DND-41 (cell line): ENCODE data around the gene C6orf89.

Experiments
- ATAC-seq: fragments of 200-7000 bp; cut with Tn5 transposase; 3 replicates; pipeline ENCODE4 v1.9.1; 2021; ENCODE audit warnings: low read depth; ENCODE audit not compliant: insufficient read depth
- DNase-seq: peaks from one replicate; pipeline ENCODE4 v3.0.0-alpha.2; 2020
- H2AFZ ChIP-seq: 2 replicates; pipeline ENCODE4 v1.6.0; 2012; ENCODE audit warnings: low read depth, low read length
- H3K27ac ChIP-seq: 2 replicates; pipeline ENCODE4 v1.5.1; 2012; ENCODE audit warnings: low read length, inconsistent platforms
- H3K27me3 ChIP-seq: fragments of 200-600 bp; sonication (generic); 2 replicates; pipeline ENCODE4 v1.6.0; 2012; ENCODE audit warnings: low read length, mild to moderate bottlenecking, inconsistent platforms; ENCODE audit not compliant: insufficient read depth, poor library complexity
- H3K36me3 ChIP-seq: 2 replicates; pipeline ENCODE4 v1.5.1; 2012; ENCODE audit warnings: low read length, inconsistent platforms; ENCODE audit not compliant: insufficient read depth
- H3K4me1 ChIP-seq: 2 replicates; pipeline ENCODE4 v1.5.1; 2012; ENCODE audit warnings: mild to moderate bottlenecking, low read length; ENCODE audit not compliant: insufficient read depth
- H3K4me2 ChIP-seq: 2 replicates; pipeline ENCODE4 v1.6.0; 2012; ENCODE audit warnings: mild to moderate bottlenecking, moderate library complexity, low read length, inconsistent platforms; ENCODE audit not compliant: insufficient read depth
- H3K4me3 ChIP-seq, 2 experiments: fragments of 200-600 bp in 1 of 2; shearing (Covaris generic) in 1 of 2; 2 replicates each; pipeline ENCODE4 v1.5.1; 2012 to 2016; ENCODE audit warnings: inconsistent platforms in 2 of 2, low read length in 2 of 2, mild to moderate bottlenecking in 2 of 2, low read depth in 1 of 2, moderate library complexity in 1 of 2
- H3K79me2 ChIP-seq: 2 replicates; pipeline ENCODE4 v1.6.0; 2012; ENCODE audit warnings: low read length, inconsistent platforms; ENCODE audit not compliant: insufficient read depth
- H3K9ac ChIP-seq: 2 replicates; pipeline ENCODE4 v1.6.0; 2012; ENCODE audit warnings: low read depth, mild to moderate bottlenecking, inconsistent platforms, low read length, moderate library complexity
- H3K9me3 ChIP-seq: 2 replicates; pipeline ENCODE4 v1.5.1; 2012; ENCODE audit warnings: low read length, moderate library complexity, mild to moderate bottlenecking, inconsistent platforms; ENCODE audit not compliant: insufficient read depth, severe bottlenecking
- H4K20me1 ChIP-seq: 2 replicates; pipeline ENCODE4 v1.6.0; 2012; ENCODE audit warnings: low read length; ENCODE audit not compliant: insufficient read depth
- CTCF ChIP-seq: IDR thresholded peaks from 2 replicates; pipeline ENCODE4 v1.5.1; 2012; ENCODE audit warnings: borderline replicate concordance, low read length, moderate library complexity, mild to moderate bottlenecking; ENCODE audit not compliant: poor library complexity, severe bottlenecking; ENCODE audit errors: extremely low read depth
- EZH2 ChIP-seq: IDR thresholded peaks from 3 replicates; pipeline ENCODE4 v1.6.1; 2012; ENCODE audit warnings: borderline replicate concordance, low read depth, mild to moderate bottlenecking, moderate library complexity, low read length, inconsistent platforms; ENCODE audit not compliant: severe bottlenecking

C6orf89 gene

GRCh38 chr6:36944650-36945049 lies 58.9 kb downstream of the C6orf89 start:
- Histone ChIP-seq H3K36me3 (no peaks in the 10 kb centered on the region), H3K4me1 (peaks cover 22% of the 10 kb centered on the region), H3K27me3 (no peaks in the 10 kb centered on the region), H3K9ac (no peak overlapping the region), H3K9me3 (no peaks in the 10 kb centered on the region), H3K79me2 (no peaks in the 10 kb centered on the region), H3K4me3 (no peak overlapping the region), H3K27ac (no peak overlapping the region), H4K20me1 (no peaks in the 10 kb centered on the region), H3K4me2 (no peak overlapping the region), H2AFZ (no peak overlapping the region)
- TF ChIP-seq EZH2 (no peak), CTCF (no peak)
- no peak for ATAC-seq
- no peak for DNase-seq

GRCh38 chr6:36945301-36945700 lies 59.5 kb downstream of the C6orf89 start:
- H3K27me3 ChIP-seq = no peaks in the 10 kb centered on the region
- H3K79me2 ChIP-seq = no peaks in the 10 kb centered on the region
- no peaks in the 10 kb centered on the region for H3K36me3 ChIP-seq
- H3K9me3 ChIP-seq = no peaks in the 10 kb centered on the region
- ATAC-seq (no peak), DNase-seq (no peak)
- H3K4me1 ChIP-seq = peaks cover 22% of the 10 kb centered on the region
- H3K4me3 ChIP-seq = no peak overlapping the region
- H2AFZ ChIP-seq = no peak overlapping the region
- H3K9ac ChIP-seq = no peak overlapping the region
- H4K20me1 ChIP-seq = no peaks in the 10 kb centered on the region
- H3K27ac ChIP-seq = no peak overlapping the region
- TF ChIP-seq CTCF (no peak), EZH2 (no peak)
- H3K4me2 ChIP-seq = no peak overlapping the region

- Histone ChIP-seq H3K4me2 (no peak overlapping the region), H3K4me1 (peaks cover 22% of the 10 kb centered on the region), H3K4me3 (no peak overlapping the region), H3K9ac (no peak overlapping the region), H3K27me3 (no peaks in the 10 kb centered on the region), H3K36me3 (no peaks in the 10 kb centered on the region), H3K79me2 (no peaks in the 10 kb centered on the region), H3K27ac (no peak overlapping the region), H3K9me3 (no peaks in the 10 kb centered on the region), H4K20me1 (no peaks in the 10 kb centered on the region), H2AFZ (no peak overlapping the region)
- DNase-seq (no peak), ATAC-seq (peak; percentile 37; the same call in 2 of the 3 replicates)
- TF ChIP-seq CTCF (no peak), EZH2 (no peak)
Measured at GRCh38 chr6:36946526-36946925, 60.8 kb downstream of the C6orf89 start.
